Measurements from ENCODE around the gene SOST. TPM values are rescaled to one million over a fixed set of nuclear protein-coding genes. Genes with fewer than 3 reads are reported as not detected.

The SOST gene
- not detected for total RNA-seq
- under 1 TPM; 0.02 to 0.04 TPM for polyA plus RNA-seq
- long read RNA-seq, donor 1 = 0 reads
- long read RNA-seq, donor 2 = 0 reads
- long read RNA-seq, donor 3 = 0 reads
- long read RNA-seq, donor 4 = 0 reads
- long read RNA-seq, donor 5 = 0 reads

DNA sequence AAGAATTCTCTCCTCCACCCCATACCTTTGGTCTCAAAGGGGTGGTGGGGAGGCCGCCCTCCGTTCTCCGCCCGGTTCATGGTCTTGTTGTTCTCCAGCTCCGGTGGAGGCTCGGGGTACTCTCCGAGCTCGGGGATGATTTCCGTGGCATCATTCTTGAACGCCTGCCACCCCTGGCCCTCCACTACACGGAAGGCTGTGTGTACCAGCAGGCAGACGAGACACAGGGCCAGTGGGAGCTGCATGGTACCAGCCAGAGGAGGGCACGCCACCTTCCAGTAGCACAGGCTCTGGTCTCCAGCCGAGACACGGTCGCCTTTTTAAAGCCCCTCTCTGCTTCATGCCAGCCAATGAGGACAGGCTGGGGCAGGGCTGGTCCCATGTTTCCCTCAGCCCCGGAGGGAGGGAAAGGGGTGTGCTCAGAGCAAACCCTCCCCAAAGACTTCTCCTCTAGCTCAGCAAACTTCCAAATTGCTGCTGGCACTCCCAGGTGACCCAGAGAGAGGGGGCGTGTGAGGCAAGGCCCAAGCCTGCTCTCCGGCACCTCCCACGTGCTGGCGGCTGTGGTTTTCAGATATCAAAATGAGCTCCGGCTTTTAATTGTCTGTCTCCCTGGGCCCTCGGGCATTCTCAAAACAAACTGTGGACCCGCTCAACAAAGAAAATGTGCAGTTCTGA, at the start of gene SOST:
Gene SOST (minus strand): TSS at position 295 of the 678 bp plus-strand sequence. CDS start 50 bp downstream, at position 245.
- no peak for DNase-seq
- H3K4me3 ChIP-seq = no peak within 1 kb of the TSS
- no peak within 1 kb of the TSS for H3K27ac ChIP-seq (ENCODE audit: low read depth in 1 of 2, low read length in 1 of 2)

DNA sequence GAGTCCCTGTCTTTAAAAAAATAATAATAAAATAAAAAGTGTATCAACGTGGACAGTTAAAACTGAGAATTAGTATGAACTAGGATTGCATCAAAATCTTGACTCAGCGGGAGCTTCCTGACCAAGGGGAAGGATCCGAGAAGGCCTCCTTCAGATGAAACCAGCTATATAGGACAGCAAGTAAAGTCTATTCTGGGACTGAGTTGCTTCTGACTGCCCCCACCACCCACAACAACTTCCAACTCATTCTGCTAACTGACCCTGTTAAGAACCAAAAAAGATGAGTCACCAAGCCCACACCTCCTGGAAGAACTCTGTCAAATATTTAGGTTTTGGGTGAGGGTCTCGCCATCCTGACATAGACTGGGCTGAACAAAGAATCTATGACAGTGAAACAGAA, 49.5 kb upstream of the SOST start:
- Histone ChIP-seq H3K9me3 (ENCODE audit: control insufficient read depth in 4 of 4, insufficient read depth in 3 of 4, low read length in 3 of 4) (peaks cover 0 to 1% (median 0%) of the 10 kb centered on the region in 4 donors), H3K4me1 (ENCODE audit: control insufficient read depth in 5 of 5, insufficient read depth in 5 of 5, low read length in 5 of 5) (no peaks in the 10 kb centered on the region), H3K27ac (ENCODE audit: low read depth in 1 of 2, low read length in 1 of 2) (no peak overlapping the region), H3K4me3 (no peak overlapping the region), H3K27me3 (ENCODE audit: control insufficient read depth in 3 of 3, insufficient read depth in 3 of 3, low read length in 2 of 3) (no peaks in the 10 kb centered on the region), H3K36me3 (ENCODE audit: control insufficient read depth in 4 of 4, insufficient read depth in 4 of 4, low read length in 4 of 4) (peaks cover 4 to 19% (median 14%) of the 10 kb centered on the region in 4 donors), H3K9ac (ENCODE audit: insufficient read depth in 1 of 2, low read length in 2 of 2) (no peak overlapping the region)
- WGBS, 2 donors = 78 to 81% methylated on average over 4 of the region's 4 CpGs
- ATAC-seq (ENCODE audit: insufficient read depth, low FRiP score) (no peak), DNase-seq (no peak)
- TF ChIP-seq, protein P1, sequence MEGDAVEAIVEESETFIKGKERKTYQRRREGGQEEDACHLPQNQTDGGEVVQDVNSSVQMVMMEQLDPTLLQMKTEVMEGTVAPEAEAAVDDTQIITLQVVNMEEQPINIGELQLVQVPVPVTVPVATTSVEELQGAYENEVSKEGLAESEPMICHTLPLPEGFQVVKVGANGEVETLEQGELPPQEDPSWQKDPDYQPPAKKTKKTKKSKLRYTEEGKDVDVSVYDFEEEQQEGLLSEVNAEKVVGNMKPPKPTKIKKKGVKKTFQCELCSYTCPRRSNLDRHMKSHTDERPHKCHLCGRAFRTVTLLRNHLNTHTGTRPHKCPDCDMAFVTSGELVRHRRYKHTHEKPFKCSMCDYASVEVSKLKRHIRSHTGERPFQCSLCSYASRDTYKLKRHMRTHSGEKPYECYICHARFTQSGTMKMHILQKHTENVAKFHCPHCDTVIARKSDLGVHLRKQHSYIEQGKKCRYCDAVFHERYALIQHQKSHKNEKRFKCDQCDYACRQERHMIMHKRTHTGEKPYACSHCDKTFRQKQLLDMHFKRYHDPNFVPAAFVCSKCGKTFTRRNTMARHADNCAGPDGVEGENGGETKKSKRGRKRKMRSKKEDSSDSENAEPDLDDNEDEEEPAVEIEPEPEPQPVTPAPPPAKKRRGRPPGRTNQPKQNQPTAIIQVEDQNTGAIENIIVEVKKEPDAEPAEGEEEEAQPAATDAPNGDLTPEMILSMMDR (IDR thresholded peaks at IDR 0.05; ENCODE audit: control extremely low read depth, extremely low read depth) = no peak

More for the DNA sequence above, at the start of gene SOST:
- 87 to 90% methylated on average over 24 of the region's 24 CpGs for WGBS, 2 donors
- no peak for ATAC-seq (ENCODE audit: insufficient read depth, low FRiP score)
- H3K36me3 ChIP-seq (ENCODE audit: control insufficient read depth in 4 of 4, insufficient read depth in 4 of 4, low read length in 4 of 4) = no peaks in the 10 kb centered on the region
- no peak within 1 kb of the TSS for H3K9ac ChIP-seq (ENCODE audit: insufficient read depth in 1 of 2, low read length in 2 of 2)
- TF ChIP-seq, protein P1 (IDR thresholded peaks at IDR 0.05; ENCODE audit: control extremely low read depth, extremely low read depth) = no peak
- peaks cover 0 to 21% (median 11%) of the 10 kb centered on the region in 3 donors for H3K27me3 ChIP-seq (ENCODE audit: control insufficient read depth in 3 of 3, insufficient read depth in 3 of 3, low read length in 2 of 3)
- H3K4me1 ChIP-seq (ENCODE audit: control insufficient read depth in 5 of 5, insufficient read depth in 5 of 5, low read length in 5 of 5) = peaks cover 0 to 6% (median 0%) of the 10 kb centered on the region in 5 donors
- peaks cover 0 to 4% (median 0%) of the 10 kb centered on the region in 4 donors for H3K9me3 ChIP-seq (ENCODE audit: control insufficient read depth in 4 of 4, insufficient read depth in 3 of 4, low read length in 3 of 4)

DNA sequence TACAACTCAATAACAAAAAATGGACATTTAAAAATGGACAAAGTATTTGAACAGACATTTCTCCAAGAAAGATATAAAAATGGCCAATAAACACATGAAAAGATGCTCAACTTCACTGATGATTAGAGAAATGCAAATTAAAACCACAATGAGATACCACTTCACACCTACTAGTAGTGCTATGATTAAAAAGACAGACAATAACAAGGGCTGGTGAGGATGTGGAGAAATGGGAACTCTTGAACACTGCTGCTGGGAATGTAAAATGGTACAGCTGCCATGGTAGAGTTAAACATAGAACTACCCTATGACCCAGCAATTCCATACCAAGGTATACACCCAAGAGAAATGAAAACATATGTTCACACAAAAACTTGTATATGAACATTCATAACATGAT, 46.5 kb upstream of the SOST start:
- no peaks in the 10 kb centered on the region for H3K4me1 ChIP-seq (ENCODE audit: control insufficient read depth in 5 of 5, insufficient read depth in 5 of 5, low read length in 5 of 5)
- H3K9ac ChIP-seq (ENCODE audit: insufficient read depth in 1 of 2, low read length in 2 of 2) = no peak overlapping the region
- H3K36me3 ChIP-seq (ENCODE audit: control insufficient read depth in 4 of 4, insufficient read depth in 4 of 4, low read length in 4 of 4) = peaks cover 3 to 20% (median 6%) of the 10 kb centered on the region in 4 donors
- H3K27ac ChIP-seq (ENCODE audit: low read depth in 1 of 2, low read length in 1 of 2) = no peak overlapping the region
- peaks cover 0 to 1% (median 0%) of the 10 kb centered on the region in 4 donors for H3K9me3 ChIP-seq (ENCODE audit: control insufficient read depth in 4 of 4, insufficient read depth in 3 of 4, low read length in 3 of 4)
- DNase-seq (no peak), ATAC-seq (ENCODE audit: insufficient read depth, low FRiP score) (no peak)
- TF ChIP-seq, protein P1 (IDR thresholded peaks at IDR 0.05; ENCODE audit: control extremely low read depth, extremely low read depth) = no peak
- H3K27me3 ChIP-seq (ENCODE audit: control insufficient read depth in 3 of 3, insufficient read depth in 3 of 3, low read length in 2 of 3) = no peaks in the 10 kb centered on the region
- no peak overlapping the region for H3K4me3 ChIP-seq
